Activated B cell treated with CpG ODN at 0.5 μM for 24 hours (primary cell): ENCODE measurements around the gene STK40. TPM values are rescaled to one million over a fixed set of nuclear protein-coding genes. Genes with fewer than 3 reads are reported as not detected.

Experiments used
- ATAC-seq: fragments of 200-7000 bp; cut with Tn5 transposase; one replicate; pipeline ENCODE4 v1.10.0; 2021; ENCODE audit warnings: low read depth, mild to moderate bottlenecking, moderate library complexity
- CTCF ChIA-PET: fragments of 350-600 bp; sonication (Branson Sonifier 250); formaldehyde crosslinking; loops from one replicate; lab custom pipeline; 2021; ENCODE audit warnings: antibody characterized with exemption; lab: Charles Lee
- POLR2A ChIA-PET: fragments of 350-600 bp; sonication (Branson Sonifier 250); formaldehyde crosslinking; loops from one replicate; lab custom pipeline; 2021; ENCODE audit warnings: antibody characterized with exemption; lab: Charles Lee
- DNase-seq: peaks from one replicate; pipeline ENCODE4 v3.0.0; 2022
- H3K27ac Mint-ChIP-seq: one replicate; pipeline ENCODE4 v1.8.0; 2020; ENCODE audit warnings: mixed read lengths
- H3K27me3 Mint-ChIP-seq: one replicate; pipeline ENCODE4 v1.8.0; 2021; ENCODE audit warnings: mixed read lengths
- H3K36me3 Mint-ChIP-seq: one replicate; pipeline ENCODE4 v1.8.0; 2021; ENCODE audit warnings: low read depth, mixed read lengths
- H3K4me1 Mint-ChIP-seq: one replicate; pipeline ENCODE4 v1.8.0; 2021; ENCODE audit warnings: mixed read lengths
- H3K4me3 Mint-ChIP-seq: one replicate; pipeline ENCODE4 v1.8.0; 2020; ENCODE audit warnings: mild to moderate bottlenecking, mixed read lengths
- H3K9me3 Mint-ChIP-seq: one replicate; pipeline ENCODE4 v1.8.0; 2020; ENCODE audit warnings: mixed read lengths
- CTCF ChIP-seq: fragments of 200-600 bp; IDR thresholded peaks from one replicate; pipeline ENCODE4 v1.8.0; 2022; ENCODE audit warnings: antibody characterized with exemption, mild to moderate bottlenecking
- intact Hi-C: fragments of 100-400 bp; cut with micrococcal nuclease; formaldehyde crosslinking; loops from one replicate; pipeline ENCODE4 v1.15.1; 2024
- total RNA-seq: library from RNA; stranded (reverse); gene quantifications from 2 replicates; pipeline ENCODE4 v1.2.3, GENCODE V29; 2022

STK40 gene
- total RNA-seq, 1 donor from 2014 or later, result 63.7 TPM

- DNase-seq (no peak), ATAC-seq (no peak)
- CTCF ChIA-PET, result interaction anchor here (1.1 to 2.0 kb wide), 2 partner anchors 9 to 20 kb away, joined by 3 to 8 read pairs; partner anchors contain the start of gene LSM10
- H3K4me3 Mint-ChIP-seq, result peak overlapping the region; percentile 58
- peaks cover 87% of the 10 kb centered on the region for H3K4me1 Mint-ChIP-seq
- peaks cover 56% of the 10 kb centered on the region for H3K36me3 Mint-ChIP-seq
- no peaks in the 10 kb centered on the region for H3K9me3 Mint-ChIP-seq
- POLR2A ChIA-PET, result interaction anchor here (1.5 to 5.8 kb wide), 3 partner anchors 9 to 83 kb away, joined by 3 to 164 read pairs (median 4); partner anchors contain the start of genes LSM10, OSCP1 and SH3D21
- intact Hi-C loops, result loop anchor here (5.0 kb wide), 3 partner anchors 242 to 1312 kb away; partner anchors contain the start of genes AGO3, TRAPPC3 and ZMYM1
- TF ChIP-seq CTCF, result no peak
- peak overlapping the region; percentile 91 for H3K27ac Mint-ChIP-seq
- H3K27me3 Mint-ChIP-seq, result no peaks in the 10 kb centered on the region
These were observed 3.5 kb upstream of the STK40 start for GRCh38 chr1:36389261-36389660.

GRCh38 chr1:36387141-36387949 is 1.6 kb upstream of the STK40 start:
- peak overlapping the region; percentile 91 for H3K4me3 Mint-ChIP-seq
- ATAC-seq (no peak), DNase-seq (no peak)
- no peaks in the 10 kb centered on the region for H3K9me3 Mint-ChIP-seq
- no peak for TF ChIP-seq CTCF
- ChIA-PET CTCF (interaction anchor here (0.8 to 1.9 kb wide), 8 partner anchors 10 to 225 kb away, joined by 3 to 17 read pairs (median 4); partner anchors contain the start of genes LSM10 and THRAP3), POLR2A (interaction anchor here (1.3 to 5.8 kb wide), 21 partner anchors 10 to 1092 kb away, joined by 3 to 164 read pairs (median 9); partner anchors contain the start of genes EVA1B, LSM10, MAP7D1 and MRPS15)
- H3K27me3 Mint-ChIP-seq, result no peaks in the 10 kb centered on the region
- peaks cover 47% of the 10 kb centered on the region for H3K36me3 Mint-ChIP-seq
- intact Hi-C loops, result loop anchor here (5.0 kb wide), 3 partner anchors 240 to 1310 kb away; partner anchors contain the start of genes AGO3, TRAPPC3 and ZMYM1
- H3K27ac Mint-ChIP-seq, result peak overlapping the region; percentile 100
- H3K4me1 Mint-ChIP-seq, result peaks cover 91% of the 10 kb centered on the region

- peaks cover 43% of the 10 kb centered on the region for H3K36me3 Mint-ChIP-seq
- H3K27ac Mint-ChIP-seq, result peak overlapping the region; percentile 100
- DNase-seq (peak; percentile 74), ATAC-seq (peak; percentile 56)
- intact Hi-C loops, result loop anchor here (1.0 to 5.0 kb wide), 11 partner anchors 11 to 1309 kb away; partner anchors contain the start of genes ADPRS, AGO3, CDCA8 and LSM10
- peak overlapping the region; percentile 91 for H3K4me3 Mint-ChIP-seq
- no peaks in the 10 kb centered on the region for H3K9me3 Mint-ChIP-seq
- CTCF ChIA-PET, result interaction anchor here (0.8 to 1.9 kb wide), 8 partner anchors 11 to 224 kb away, joined by 3 to 17 read pairs (median 4); partner anchors contain the start of genes LSM10 and THRAP3
- no peak for TF ChIP-seq CTCF
- POLR2A ChIA-PET, result interaction anchor here (1.3 to 5.8 kb wide), 22 partner anchors 7 to 1093 kb away, joined by 3 to 164 read pairs (median 9); partner anchors contain the start of genes EVA1B, LSM10, MAP7D1 and MRPS15
- peaks cover 89% of the 10 kb centered on the region for H3K4me1 Mint-ChIP-seq
- no peaks in the 10 kb centered on the region for H3K27me3 Mint-ChIP-seq
These were observed 779 bp upstream of the STK40 start for GRCh38 chr1:36386265-36387140.

- peak overlapping the region; percentile 86 for H3K27ac Mint-ChIP-seq
- ChIA-PET POLR2A (interaction anchor here (0.6 to 3.2 kb wide), 14 partner anchors 7 to 236 kb away, joined by 3 to 26 read pairs (median 4); partner anchors contain the start of genes LSM10, MAP7D1 and TRAPPC3), CTCF (interaction anchor here (0.7 to 1.7 kb wide), 3 partner anchors 13 to 42 kb away, joined by 3 to 6 read pairs (median 3); no protein-coding TSS in a partner anchor)
- H3K27me3 Mint-ChIP-seq, result no peaks in the 10 kb centered on the region
- peaks cover 39% of the 10 kb centered on the region for H3K36me3 Mint-ChIP-seq
- peak overlapping the region; percentile 91 for H3K4me3 Mint-ChIP-seq
- intact Hi-C loops, result loop anchor here (5.0 kb wide), 3 partner anchors 237 to 1307 kb away; partner anchors contain the start of genes AGO3, TRAPPC3 and ZMYM1
- no peaks in the 10 kb centered on the region for H3K9me3 Mint-ChIP-seq
- TF ChIP-seq CTCF, result no peak
- DNase-seq (no peak), ATAC-seq (no peak)
- H3K4me1 Mint-ChIP-seq, result peaks cover 88% of the 10 kb centered on the region
These were observed 948 bp downstream of the STK40 start for GRCh38 chr1:36384542-36385409.
